Measurements from ENCODE around the gene ME2.

DNA sequence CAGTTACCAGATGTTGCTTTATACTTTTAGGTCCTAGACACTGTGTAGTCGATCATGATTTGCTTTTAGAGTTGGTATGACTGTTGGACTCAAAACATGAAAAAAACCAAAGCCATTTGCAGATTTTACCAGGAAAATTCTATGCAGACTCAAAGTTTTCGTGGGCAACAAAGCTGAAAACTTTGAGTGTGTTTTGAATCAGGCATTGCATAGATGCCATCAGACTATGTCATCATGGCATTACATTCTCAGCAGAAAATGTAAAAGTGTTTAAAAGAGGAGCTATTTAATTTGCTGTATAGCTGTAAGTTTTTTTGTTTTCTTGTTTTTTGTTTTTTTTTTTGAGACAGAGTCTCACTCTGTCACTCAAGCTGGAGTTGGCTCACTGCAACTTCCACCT is 45.5 kb downstream of the ME2 start:
- TF ChIP-seq POLR2A (IDR thresholded peaks at IDR 0.05; ENCODE audit: low read length) (no peak), GATA1 (IDR thresholded peaks at IDR 0.05; ENCODE audit: low read depth, low read length) (no peak)

All from erythroblast (primary cell).